ENCODE data around the gene DPAGT1. TPM values are rescaled to one million over a fixed set of nuclear protein-coding genes. Genes with fewer than 3 reads are reported as not detected.
A peak's percentile ranks its signal among the peaks of the same experiment; 100 is the strongest.

The DPAGT1 gene
- total RNA-seq, 2 experiments from 2014 or later = 57.3 to 58.4 TPM

DNA sequence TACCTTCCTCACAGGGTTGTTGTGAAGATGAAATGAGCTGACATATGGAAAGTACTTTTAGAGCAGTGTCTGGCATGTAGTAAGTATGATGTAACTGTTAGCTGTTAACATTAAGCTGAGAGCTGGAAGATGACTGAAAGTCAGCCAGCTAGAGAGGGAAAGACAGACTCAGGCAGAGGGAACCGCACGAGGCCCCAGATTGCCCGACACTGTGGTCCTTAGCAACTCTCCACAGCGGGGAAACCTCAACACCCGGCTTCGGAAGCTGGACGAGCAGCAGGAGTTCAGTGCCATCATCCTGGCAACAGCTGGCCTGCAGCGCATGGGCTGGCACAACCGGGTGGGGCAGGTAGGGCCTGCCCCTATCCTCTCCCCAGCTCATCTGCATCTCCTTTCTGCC is 10.5 kb downstream of the DPAGT1 start:
- CTCF ChIA-PET = interaction anchor here (1.1 to 2.2 kb wide), 2 partner anchors 35 to 232 kb away, joined by 3 to 6 read pairs; no protein-coding TSS in a partner anchor
- H3K9me3 Mint-ChIP-seq = no peaks in the 10 kb centered on the region
- peak overlapping the region; percentile 22 for H3K27ac Mint-ChIP-seq
- POLR2A ChIA-PET = interaction anchor here (1.0 to 9.7 kb wide), 6 partner anchors 11 to 244 kb away, joined by 3 to 219 read pairs (median 64); partner anchors contain the start of genes C2CD2L, DPAGT1, HINFP and VPS11
- no peaks in the 10 kb centered on the region for H3K27me3 Mint-ChIP-seq
- no peak overlapping the region for H3K4me3 Mint-ChIP-seq
- peaks cover 72% of the 10 kb centered on the region for H3K4me1 Mint-ChIP-seq
- H3K36me3 Mint-ChIP-seq (ENCODE audit: low read depth) = peaks cover 44% of the 10 kb centered on the region
- no peak for DNase-seq

DNA sequence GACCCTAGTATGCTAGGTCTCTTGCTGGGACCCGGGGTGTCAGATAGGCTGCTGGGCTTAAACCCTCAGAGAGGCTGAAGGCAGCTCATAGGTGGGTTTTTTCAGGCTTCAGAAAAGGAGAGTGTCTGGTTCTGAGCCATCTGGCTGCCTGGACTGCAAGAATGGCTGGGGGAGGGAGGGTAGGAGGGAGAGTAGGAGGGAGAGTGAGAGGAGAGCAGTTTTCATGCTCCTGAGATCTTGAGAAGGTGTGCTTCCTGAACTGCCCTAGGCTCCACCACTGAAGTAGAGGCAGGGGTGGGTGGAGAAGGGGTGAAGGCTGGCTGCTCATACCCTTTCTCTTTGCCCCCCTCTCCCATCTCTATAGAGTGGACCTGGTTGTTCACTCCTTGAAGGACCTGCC is 12.3 kb downstream of the DPAGT1 start:
- no peak for DNase-seq
- Mint-ChIP-seq H3K27me3 (no peaks in the 10 kb centered on the region), H3K9me3 (no peaks in the 10 kb centered on the region), H3K27ac (peak overlapping the region; percentile 31), H3K4me1 (peaks cover 78% of the 10 kb centered on the region), H3K4me3 (no peak overlapping the region), H3K36me3 (ENCODE audit: low read depth) (peaks cover 32% of the 10 kb centered on the region)
- ChIA-PET POLR2A (interaction anchor here (0.8 to 2.0 kb wide), 3 partner anchors 22 to 231 kb away, joined by 3 to 6 read pairs (median 4); partner anchors contain the start of genes TRAPPC4 and VPS11), CTCF (interaction anchor here (0.5 to 1.2 kb wide), 3 partner anchors 22 to 80 kb away, joined by 3 to 4 read pairs (median 3); no protein-coding TSS in a partner anchor)

DNA sequence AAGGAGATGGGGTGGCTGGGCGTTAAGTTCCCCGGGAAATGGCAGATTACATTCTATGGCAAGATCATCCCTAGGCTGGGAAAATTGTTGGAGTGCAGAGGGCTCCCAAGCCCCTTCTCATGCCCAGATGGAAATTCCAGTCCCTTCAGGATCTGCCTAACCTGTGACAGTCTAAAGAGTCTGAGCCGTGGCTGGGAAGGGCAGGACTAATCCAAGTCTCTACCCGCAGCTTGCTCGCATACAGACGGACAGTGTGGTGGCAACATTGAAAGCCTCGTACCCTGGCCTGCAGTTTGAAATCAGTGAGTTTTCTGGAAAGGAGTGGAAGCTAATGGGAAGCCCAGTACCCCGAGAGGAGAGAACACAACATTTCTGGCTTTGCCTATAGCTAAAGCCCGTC is 13.2 kb downstream of the DPAGT1 start:
- H3K36me3 Mint-ChIP-seq (ENCODE audit: low read depth) = peaks cover 23% of the 10 kb centered on the region
- H3K4me1 Mint-ChIP-seq = peaks cover 75% of the 10 kb centered on the region
- POLR2A ChIA-PET = interaction anchor here (0.8 to 5.8 kb wide), 4 partner anchors 14 to 232 kb away, joined by 3 to 43 read pairs (median 5); partner anchors contain the start of genes DPAGT1, TRAPPC4 and VPS11
- no peaks in the 10 kb centered on the region for H3K9me3 Mint-ChIP-seq
- H3K27me3 Mint-ChIP-seq = no peaks in the 10 kb centered on the region
- no peak overlapping the region for H3K4me3 Mint-ChIP-seq
- CTCF ChIA-PET = interaction anchor here (1.2 kb wide), 1 partner anchor 81 kb away, joined by 3 read pairs; no protein-coding TSS in a partner anchor
- DNase-seq = no peak
- H3K27ac Mint-ChIP-seq = no peak overlapping the region

DNA sequence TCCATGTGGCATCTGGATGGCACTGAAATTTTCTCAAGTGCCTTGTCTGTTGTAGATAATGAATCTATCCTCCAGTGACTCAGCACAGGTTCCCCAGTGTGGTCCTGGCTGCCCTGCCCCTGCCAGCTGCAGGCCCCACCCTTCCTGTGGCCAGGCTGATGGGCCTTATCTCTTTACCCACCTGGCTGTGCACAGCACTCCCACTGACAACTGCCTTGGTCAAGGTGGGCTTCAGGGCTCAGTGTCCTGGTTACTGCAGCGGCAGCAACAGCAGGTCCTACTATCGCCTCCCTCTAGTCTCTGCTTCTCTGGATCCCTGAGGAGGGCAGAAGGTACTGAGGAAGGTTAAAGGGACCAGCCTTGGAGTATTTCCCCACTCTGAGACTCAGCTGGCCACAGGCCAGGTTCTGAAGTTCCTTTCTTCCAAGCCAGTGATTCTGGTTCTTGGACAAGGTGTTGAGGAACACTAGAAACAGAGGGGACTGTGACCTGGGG is 13.9 kb downstream of the DPAGT1 start:
- H3K9me3 Mint-ChIP-seq = no peaks in the 10 kb centered on the region
- peak overlapping the region; percentile 71 for H3K27ac Mint-ChIP-seq
- ChIA-PET CTCF (no interaction called here), POLR2A (interaction anchor here (2.0 to 6.7 kb wide), 5 partner anchors 7 to 69 kb away, joined by 4 to 121 read pairs (median 43); partner anchors contain the start of genes DPAGT1, TRAPPC4 and VPS11)
- H3K4me3 Mint-ChIP-seq = peak overlapping the region; percentile 46
- peak; percentile 40 for DNase-seq
- peaks cover 71% of the 10 kb centered on the region for H3K4me1 Mint-ChIP-seq
- no peaks in the 10 kb centered on the region for H3K27me3 Mint-ChIP-seq
- H3K36me3 Mint-ChIP-seq (ENCODE audit: low read depth) = peaks cover 18% of the 10 kb centered on the region

DNA sequence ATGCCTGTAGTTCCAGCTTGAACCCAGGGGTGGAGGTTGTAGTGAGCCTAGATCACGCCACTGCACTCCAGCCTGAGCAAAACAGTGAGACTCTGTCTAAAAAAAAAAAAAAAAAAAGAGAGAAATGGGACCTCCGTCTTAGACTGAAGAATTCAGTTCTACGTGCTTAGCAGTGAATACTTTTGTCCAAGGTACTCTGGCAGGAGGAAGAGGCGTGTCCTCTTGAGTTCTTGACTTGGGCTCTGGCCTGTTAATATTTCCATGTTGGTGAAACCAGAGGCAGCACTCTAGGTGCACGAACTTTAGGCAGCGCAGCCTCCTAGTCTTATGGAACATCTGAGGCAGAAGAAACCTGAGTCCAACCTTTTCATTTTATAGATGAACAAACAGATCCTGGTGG is 14.5 kb downstream of the DPAGT1 start:
- Mint-ChIP-seq H3K27me3 (no peaks in the 10 kb centered on the region), H3K36me3 (ENCODE audit: low read depth) (peaks cover 15% of the 10 kb centered on the region), H3K4me1 (peaks cover 64% of the 10 kb centered on the region), H3K4me3 (no peak overlapping the region), H3K27ac (peak overlapping the region; percentile 71), H3K9me3 (no peaks in the 10 kb centered on the region)
- POLR2A ChIA-PET = interaction anchor here (2.0 to 6.7 kb wide), 5 partner anchors 8 to 68 kb away, joined by 4 to 121 read pairs (median 43); partner anchors contain the start of genes DPAGT1, TRAPPC4 and VPS11
- DNase-seq = no peak
- CTCF ChIA-PET = no interaction called here

DNA sequence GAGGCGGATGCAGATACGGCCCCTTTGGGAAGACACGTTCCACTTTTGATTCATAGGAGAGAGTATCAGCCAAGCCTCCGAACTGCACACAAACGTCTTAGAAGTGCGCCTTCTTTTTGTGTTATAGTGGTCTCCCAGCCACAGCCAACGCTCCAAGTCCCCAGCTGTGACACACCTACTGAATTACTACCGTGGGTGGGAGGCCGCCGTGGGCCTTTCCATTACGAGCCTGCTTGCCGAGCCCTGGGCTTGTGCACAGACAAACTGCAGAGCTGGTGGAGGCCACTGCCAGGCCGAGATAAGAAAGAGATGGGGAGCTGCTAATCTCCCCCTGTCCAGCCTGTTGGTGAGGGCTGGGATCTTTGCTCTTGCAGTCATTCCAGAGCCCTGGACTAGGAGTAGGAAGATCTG is 16.2 kb downstream of the DPAGT1 start:
- no peak for DNase-seq
- Mint-ChIP-seq H3K4me3 (peak overlapping the region; percentile 98), H3K27ac (peak overlapping the region; percentile 91), H3K27me3 (no peaks in the 10 kb centered on the region), H3K36me3 (ENCODE audit: low read depth) (peaks cover 20% of the 10 kb centered on the region), H3K4me1 (peaks cover 52% of the 10 kb centered on the region), H3K9me3 (no peaks in the 10 kb centered on the region)
- POLR2A ChIA-PET = interaction anchor here (0.7 to 6.7 kb wide), 15 partner anchors 10 to 253 kb away, joined by 3 to 121 read pairs (median 8); partner anchors contain the start of genes C2CD2L, CBL, CENATAC and DPAGT1
- CTCF ChIA-PET = interaction anchor here (0.6 to 2.8 kb wide), 10 partner anchors 10 to 236 kb away, joined by 3 to 21 read pairs (median 9); partner anchors contain the start of genes CBL, DPAGT1 and VPS11

DNA sequence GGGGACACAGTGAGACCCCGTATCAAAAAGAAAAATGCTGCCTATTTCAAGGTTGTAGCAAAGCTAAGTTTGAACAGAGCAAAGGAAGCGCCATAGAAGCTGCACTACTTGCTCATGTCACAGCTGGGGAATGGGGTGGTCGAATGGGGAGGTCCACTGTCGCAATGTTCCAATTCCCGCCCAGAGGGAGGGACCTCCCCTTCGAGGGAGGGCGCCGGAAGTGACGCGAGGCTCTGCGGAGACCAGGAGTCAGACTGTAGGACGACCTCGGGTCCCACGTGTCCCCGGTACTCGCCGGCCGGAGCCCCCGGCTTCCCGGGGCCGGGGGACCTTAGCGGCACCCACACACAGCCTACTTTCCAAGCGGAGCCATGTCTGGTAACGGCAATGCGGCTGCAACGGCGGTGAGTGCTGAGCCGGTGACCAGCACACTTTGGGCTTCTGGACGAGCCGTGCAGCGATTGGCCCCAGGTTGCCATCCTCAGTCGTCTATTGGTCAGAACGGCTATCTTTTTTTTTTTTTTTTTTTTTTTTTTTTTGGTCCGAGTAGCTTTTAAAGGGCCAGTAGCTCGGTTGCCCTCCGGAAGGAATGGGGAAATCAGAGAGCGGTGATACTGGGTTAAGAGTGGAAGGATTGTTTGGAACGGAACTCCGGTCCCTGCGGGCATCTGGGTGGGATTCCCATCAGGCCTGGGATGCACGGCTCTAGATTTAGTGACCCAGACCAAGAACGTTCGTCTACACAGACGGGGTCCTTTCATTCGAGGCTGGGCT is 16.8 kb downstream of the DPAGT1 start, which contains the start of gene HMBS:
HMBS (plus strand) TSS at position 219 of the 774 bp plus-strand sequence; CDS start at position 372, 153 bp downstream.
- peak within 1 kb of the TSS; percentile 91 for H3K27ac Mint-ChIP-seq
- H3K36me3 Mint-ChIP-seq (ENCODE audit: low read depth) = peaks cover 23% of the 10 kb centered on the region
- POLR2A ChIA-PET = interaction anchor here (0.7 to 6.7 kb wide), 18 partner anchors 10 to 294 kb away, joined by 3 to 121 read pairs (median 4); partner anchors contain the start of genes C2CD2L, CBL, CENATAC and DDX6
- peak within 1 kb of the TSS; percentile 98 for H3K4me3 Mint-ChIP-seq
- CTCF ChIA-PET = interaction anchor here (0.6 to 2.8 kb wide), 9 partner anchors 10 to 121 kb away, joined by 3 to 21 read pairs (median 9); partner anchors contain the start of genes CBL, DPAGT1 and VPS11
- H3K9me3 Mint-ChIP-seq = no peaks in the 10 kb centered on the region
- H3K4me1 Mint-ChIP-seq = peaks cover 47% of the 10 kb centered on the region
- H3K27me3 Mint-ChIP-seq = no peaks in the 10 kb centered on the region
- DNase-seq = peak; percentile 89

DNA sequence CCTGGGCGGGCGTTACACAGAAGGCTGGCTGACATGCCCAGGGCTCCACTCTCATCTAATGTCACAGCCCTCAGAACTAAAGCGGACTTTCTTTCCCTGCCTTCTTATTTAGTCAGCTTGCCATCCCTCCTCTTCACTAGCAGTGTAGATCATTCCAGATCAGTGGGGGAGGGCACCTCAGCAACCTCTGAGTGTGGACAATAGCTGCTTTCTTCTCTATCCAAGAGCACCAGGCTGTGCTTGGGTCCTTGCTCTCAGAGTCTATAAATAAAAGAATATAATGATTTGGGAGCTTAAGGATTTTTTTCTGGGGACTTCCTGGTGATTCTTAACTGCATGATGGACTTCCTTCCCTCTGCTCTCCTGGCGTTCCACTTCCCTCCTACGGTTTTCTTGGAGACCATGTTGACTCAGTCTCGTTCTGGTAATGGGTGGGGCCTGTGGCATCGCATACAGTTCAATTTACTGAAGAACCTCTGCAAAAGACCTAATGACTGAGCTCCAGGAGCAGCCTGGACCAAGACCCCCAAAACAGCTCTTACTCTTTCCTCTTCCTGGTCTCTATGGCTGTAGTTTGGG is 19.9 kb downstream of the DPAGT1 start:
- Mint-ChIP-seq H3K27me3 (no peaks in the 10 kb centered on the region), H3K36me3 (ENCODE audit: low read depth) (peaks cover 44% of the 10 kb centered on the region), H3K4me3 (no peak overlapping the region), H3K9me3 (no peaks in the 10 kb centered on the region), H3K27ac (peak overlapping the region; percentile 10), H3K4me1 (peaks cover 20% of the 10 kb centered on the region)
- POLR2A ChIA-PET = interaction anchor here (1.2 to 6.7 kb wide), 5 partner anchors 13 to 63 kb away, joined by 4 to 121 read pairs (median 4); partner anchors contain the start of genes DPAGT1, RPS25, TRAPPC4 and VPS11
- DNase-seq = no peak
- CTCF ChIA-PET = interaction anchor here (0.9 to 1.2 kb wide), 2 partner anchors 15 to 25 kb away, joined by 3 to 4 read pairs; partner anchors contain the start of genes HYOU1 and VPS11

DNA sequence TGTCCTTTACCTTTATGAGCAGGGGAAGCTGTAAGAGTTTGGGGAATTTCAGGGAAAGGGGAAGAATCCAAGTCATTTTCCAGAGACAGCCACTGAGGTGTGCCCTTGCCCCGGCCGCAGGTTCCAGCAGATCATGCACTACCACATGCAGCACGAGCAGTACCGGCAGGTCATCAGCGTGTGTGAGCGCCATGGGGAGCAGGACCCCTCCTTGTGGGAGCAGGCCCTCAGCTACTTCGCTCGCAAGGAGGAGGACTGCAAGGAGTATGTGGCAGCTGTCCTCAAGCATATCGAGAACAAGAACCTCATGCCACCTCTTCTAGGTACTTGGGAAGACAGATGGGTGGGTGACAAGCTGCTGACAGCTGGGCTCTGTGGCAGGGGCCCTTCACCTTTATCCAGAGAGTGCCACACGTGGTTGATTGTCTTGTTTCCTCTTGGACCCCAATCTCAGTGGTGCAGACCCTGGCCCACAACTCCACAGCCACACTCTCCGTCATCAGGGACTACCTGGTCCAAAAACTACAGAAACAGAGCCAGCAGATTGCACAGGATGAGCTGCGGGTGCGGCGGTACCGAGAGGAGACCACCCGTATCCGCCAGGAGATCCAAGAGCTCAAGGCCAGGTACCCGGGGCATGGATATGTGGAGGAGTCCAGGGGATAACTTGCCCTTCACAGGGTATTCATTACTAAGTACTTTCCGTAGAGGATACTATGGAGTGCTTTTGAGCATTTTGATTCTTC is 22.8 kb downstream of the DPAGT1 start:
- CTCF ChIA-PET = no interaction called here
- Mint-ChIP-seq H3K9me3 (no peaks in the 10 kb centered on the region), H3K4me3 (no peak overlapping the region), H3K4me1 (no peaks in the 10 kb centered on the region), H3K27ac (no peak overlapping the region), H3K27me3 (no peaks in the 10 kb centered on the region), H3K36me3 (ENCODE audit: low read depth) (peaks cover 47% of the 10 kb centered on the region)
- POLR2A ChIA-PET = interaction anchor here (1.7 to 2.9 kb wide), 2 partner anchors 11 to 16 kb away, joined by 6 to 14 read pairs; partner anchors contain the start of gene VPS11
- DNase-seq = no peak

DNA sequence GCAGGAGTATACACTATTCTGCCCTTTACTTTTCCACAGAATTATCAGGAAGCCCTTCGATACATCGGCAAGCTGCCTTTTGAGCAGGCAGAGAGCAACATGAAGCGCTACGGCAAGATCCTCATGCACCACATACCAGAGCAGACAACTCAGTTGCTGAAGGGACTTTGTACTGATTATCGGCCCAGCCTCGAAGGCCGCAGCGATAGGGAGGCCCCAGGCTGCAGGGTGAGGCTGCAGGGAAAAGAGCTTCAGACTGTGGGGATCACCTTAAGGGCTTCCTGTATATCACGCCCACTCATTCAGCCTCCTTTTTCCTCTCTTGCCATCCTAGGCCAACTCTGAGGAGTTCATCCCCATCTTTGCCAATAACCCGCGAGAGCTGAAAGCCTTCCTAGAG is 23.8 kb downstream of the DPAGT1 start:
- H3K27ac Mint-ChIP-seq = no peak overlapping the region
- ChIA-PET CTCF (no interaction called here), POLR2A (interaction anchor here (0.8 to 2.9 kb wide), 2 partner anchors 10 to 22 kb away, joined by 3 to 14 read pairs; partner anchors contain the start of gene VPS11)
- no peaks in the 10 kb centered on the region for H3K9me3 Mint-ChIP-seq
- DNase-seq = no peak
- H3K27me3 Mint-ChIP-seq = no peaks in the 10 kb centered on the region
- no peaks in the 10 kb centered on the region for H3K4me1 Mint-ChIP-seq
- H3K36me3 Mint-ChIP-seq (ENCODE audit: low read depth) = peaks cover 56% of the 10 kb centered on the region
- H3K4me3 Mint-ChIP-seq = no peak overlapping the region

DNA sequence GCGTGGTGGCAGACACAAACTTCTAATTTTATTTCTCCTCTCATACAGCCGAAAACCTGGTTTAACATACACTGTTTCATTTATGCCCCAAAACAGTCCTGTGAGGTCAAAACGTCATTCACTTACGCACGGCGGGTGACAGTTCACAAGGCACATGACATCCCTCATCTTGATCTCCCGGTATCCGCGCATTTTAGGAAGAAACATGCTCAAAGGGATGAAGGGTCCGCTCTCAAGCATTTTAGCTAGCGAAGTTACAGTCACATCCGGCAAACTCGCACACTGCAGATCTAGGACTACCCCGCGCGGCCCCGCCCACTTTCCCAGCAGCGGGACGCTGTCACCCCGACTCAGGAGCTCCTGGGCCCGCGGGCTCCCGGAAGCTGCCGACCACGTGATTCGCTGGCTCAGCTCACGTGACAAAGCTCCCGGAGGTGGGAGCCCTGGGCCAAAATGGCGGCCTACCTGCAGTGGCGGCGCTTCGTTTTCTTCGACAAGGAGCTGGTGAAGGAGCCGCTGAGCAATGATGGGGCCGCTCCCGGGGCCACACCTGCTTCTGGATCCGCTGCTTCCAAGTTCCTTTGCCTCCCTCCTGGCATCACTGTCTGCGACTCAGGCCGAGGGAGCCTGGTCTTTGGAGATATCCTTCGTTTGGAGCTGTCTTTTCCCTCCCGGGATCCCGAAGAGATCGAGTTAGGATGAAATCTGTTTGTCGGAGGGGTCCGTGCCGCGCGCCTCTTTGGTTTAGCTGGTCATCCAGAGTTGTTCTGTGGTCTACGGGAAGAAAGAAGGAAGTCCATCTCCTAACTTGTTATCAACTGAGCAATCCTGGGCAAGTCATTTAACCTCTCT is 34.1 kb downstream of the DPAGT1 start, which contains the start of gene VPS11:
VPS11 (plus strand) TSS at position 448 of the 852 bp plus-strand sequence; CDS start at position 454, 6 bp downstream.
- H3K36me3 Mint-ChIP-seq (ENCODE audit: low read depth) = peaks cover 27% of the 10 kb centered on the region
- CTCF ChIA-PET = interaction anchor here (0.5 to 2.7 kb wide), 24 partner anchors 10 to 314 kb away, joined by 3 to 21 read pairs (median 6); partner anchors contain the start of genes C2CD2L, CBL, DPAGT1 and HMBS
- POLR2A ChIA-PET = interaction anchor here (0.6 to 4.7 kb wide), 30 partner anchors 11 to 496 kb away, joined by 3 to 105 read pairs (median 6); partner anchors contain the start of genes C2CD2L, CBL, CENATAC and DDX6
- H3K4me3 Mint-ChIP-seq = peak within 1 kb of the TSS; percentile 98
- H3K9me3 Mint-ChIP-seq = no peaks in the 10 kb centered on the region
- H3K27me3 Mint-ChIP-seq = no peaks in the 10 kb centered on the region
- peak; percentile 98 for DNase-seq
- peaks cover 39% of the 10 kb centered on the region for H3K4me1 Mint-ChIP-seq
- H3K27ac Mint-ChIP-seq = peak within 1 kb of the TSS; percentile 98

All from activated CD4-positive, alpha-beta memory T cell treated with anti-CD3 and anti-CD28 coated beads, Interleukin-2, amount 10 ng/mL, durations not matched to agents 7 days and 5 days (primary cell).